GM21717 (cell line): ENCODE data around the gene TMEM52B.
"Not testable (repeated sequence)": the region's sequence is repeated elsewhere in the genome, so short reads cannot be mapped to it uniquely, and the experiment has no call there.

Source experiments
- ATAC-seq: cut with Tn5 transposase; IDR thresholded peaks from one replicate; pipeline ENCODE4 v1.9.1; 2021; ENCODE audit warnings: mild to moderate bottlenecking, moderate library complexity; ENCODE audit not compliant: unreplicated experiment

Gene TMEM52B

DNA sequence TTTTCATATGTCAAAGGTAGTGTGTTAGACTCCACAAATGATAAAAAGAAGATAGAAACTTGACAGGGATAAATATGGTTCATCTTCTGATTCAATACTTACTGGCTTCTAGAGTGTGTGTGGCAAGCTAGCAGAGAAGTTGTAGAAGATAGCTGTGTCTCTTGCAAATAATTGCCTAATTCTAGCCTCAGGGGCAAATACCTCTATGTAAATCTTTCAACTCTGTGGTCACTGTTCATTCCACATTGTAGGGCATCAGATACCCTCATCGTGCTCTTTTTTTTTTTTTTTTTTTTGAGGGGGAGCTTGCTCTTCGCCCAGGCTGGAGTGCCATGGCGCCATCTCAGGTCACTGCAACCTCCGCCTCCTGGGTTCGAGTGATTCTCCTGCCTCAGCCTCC lies 8.6 kb upstream of the TMEM52B start:
- no peak for ATAC-seq

DNA sequence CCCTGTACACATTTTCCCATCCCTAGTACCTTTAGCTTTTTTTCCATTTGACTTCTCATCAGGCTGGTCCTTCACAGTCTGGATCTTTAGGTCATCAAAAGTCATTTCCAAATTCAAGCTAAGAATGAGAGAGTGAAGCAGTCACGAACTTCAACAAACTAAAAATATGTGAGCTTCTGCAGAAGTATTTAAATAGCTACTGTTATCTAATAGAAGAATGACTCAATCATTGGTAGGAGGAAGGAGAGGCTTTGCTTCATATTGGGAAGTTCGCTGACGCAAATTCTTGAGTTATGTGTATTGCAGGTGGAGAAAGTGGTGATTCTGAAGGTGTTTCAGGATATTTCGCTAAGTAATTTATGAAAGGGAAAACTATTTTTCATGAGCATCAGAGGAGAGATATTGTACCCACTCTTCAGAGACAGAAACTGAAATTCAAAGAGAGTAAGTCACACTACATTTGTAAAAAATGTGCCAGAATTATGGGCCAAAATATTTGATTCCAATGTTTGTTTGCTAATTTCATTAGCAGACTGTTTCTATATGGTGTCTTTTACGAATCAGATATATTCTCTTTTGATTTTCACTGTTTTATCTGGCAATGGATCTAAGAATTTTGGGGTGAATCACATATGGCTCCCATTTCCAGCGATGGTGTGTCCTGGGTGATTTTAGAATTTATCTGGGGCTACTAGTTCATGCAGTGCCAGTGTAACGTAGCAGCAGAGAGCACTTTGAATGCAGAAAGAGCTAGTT lies 6.7 kb upstream of the TMEM52B start, which contains the start of gene OLR1:
TSS of gene OLR1 (minus strand) at position 160 of the 756 bp plus-strand sequence. CDS start at position 105, 55 bp downstream.
- ATAC-seq = no peak

DNA sequence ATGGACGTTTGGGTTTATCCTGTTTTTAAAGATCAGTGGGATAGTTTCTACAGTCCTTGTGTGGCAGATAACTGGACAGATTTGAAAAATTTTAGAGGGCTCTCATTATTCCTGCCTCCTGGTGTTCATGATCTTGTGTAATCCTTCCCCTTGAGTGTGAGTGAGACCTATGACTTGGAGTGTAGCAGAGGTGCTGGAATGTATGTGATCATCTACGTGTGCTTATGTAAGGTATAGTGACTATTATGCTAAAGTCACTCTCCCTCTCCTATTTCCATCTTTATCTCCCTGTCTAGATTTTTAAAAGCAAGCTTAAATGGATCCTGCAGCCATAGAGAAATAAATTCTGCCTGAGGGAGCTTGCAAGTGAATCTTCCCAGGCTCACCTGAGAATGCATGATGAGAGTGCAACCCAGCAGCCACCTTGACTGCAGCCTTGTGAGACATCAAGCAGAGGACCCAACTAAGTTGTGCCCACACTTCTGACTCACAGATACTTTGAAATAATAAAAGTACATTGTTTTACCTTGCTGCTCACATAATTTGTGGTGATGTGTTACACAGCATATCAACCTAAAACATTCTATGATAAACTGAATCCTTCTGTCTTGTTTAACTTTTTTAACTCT lies 3.7 kb upstream of the TMEM52B start:
- ATAC-seq = no peak

DNA sequence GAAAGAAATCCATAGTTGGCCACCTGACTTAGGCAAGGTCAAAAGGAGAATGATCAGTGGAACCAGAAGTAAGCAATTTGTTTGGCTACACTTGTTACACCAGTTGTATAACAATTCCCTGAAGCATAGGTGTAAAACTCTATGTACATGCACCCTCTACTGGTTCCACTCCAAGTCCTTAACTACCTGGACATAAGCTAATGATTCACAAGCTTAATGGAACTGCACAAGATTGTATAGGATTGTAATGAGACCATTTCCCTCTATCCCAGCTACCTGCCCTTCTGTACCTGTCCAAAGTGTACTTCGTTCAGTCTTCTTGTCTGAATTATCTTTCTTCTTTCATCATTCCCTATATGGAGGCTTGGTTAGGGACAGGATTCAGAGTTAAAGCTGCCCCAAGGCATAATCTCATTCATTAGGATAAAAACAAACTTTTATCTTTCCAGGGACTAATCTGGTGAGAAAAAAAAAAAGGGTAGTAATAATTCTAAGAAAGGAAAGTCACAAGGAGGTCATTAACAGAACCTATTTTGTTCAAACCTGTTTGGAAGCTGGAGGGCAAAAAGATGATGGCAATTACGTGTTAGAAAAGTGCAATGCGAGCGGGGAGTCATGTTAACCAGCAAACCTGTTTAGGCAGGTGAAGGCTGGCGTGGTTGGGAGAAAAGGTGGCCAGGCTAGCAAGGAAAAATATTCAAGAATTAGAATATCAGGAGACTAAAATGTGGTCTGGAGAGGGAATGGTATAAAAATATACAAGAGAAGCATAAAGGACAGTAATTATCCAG lies 2.8 kb upstream of the TMEM52B start:
- no peak for ATAC-seq

DNA sequence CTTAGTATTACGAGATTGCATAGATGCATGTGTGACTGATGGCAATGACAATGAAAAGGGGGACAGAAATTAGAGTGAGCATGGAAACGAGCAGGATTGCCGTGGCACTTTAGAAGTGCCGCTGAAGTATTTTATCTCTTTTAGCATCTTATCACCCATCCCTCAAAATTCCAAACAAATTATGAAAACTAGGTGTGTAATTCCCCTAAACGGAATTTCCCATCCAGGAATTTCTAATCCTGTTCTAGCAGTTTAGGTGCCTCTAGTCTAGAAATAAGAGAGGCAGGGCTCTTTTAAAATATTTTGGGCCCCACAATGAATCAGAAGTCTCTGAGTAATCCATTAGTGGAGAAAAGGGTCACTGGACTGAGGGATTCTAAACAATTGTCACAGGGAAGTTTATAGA lies 947 bp downstream of the TMEM52B start:
- no peak for ATAC-seq

DNA sequence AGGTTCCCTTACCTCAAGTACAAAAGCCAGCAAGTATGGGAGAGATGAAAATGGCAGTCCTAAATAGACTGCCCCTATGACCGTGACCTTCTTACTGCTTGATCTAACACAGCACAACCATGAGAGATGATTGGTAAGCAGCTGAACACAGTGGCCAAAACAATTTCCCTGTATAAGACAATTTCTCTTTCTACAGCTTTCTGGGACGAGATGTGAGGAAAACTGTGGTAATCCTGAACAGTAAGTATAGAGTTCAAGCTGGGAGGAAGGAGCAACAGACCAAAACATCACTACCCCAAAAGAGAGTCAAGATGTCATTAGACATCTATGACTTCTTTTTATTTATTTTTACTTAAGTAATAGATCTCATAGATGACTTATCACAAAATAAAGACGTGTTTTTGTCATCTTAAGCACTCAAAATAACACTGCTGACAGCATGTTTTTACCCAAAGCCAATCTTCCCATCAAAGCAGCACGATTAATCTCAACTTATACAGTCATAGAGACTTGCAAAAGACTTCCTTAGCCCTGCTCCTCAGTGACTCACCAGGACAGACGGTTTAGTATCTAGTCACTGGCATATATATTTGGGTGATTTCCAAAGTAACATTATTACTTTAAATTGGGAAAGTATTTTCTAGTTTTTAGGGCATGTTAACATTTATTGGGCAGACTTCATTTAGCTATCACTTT lies 3.7 kb downstream of the TMEM52B start:
- ATAC-seq = no peak

DNA sequence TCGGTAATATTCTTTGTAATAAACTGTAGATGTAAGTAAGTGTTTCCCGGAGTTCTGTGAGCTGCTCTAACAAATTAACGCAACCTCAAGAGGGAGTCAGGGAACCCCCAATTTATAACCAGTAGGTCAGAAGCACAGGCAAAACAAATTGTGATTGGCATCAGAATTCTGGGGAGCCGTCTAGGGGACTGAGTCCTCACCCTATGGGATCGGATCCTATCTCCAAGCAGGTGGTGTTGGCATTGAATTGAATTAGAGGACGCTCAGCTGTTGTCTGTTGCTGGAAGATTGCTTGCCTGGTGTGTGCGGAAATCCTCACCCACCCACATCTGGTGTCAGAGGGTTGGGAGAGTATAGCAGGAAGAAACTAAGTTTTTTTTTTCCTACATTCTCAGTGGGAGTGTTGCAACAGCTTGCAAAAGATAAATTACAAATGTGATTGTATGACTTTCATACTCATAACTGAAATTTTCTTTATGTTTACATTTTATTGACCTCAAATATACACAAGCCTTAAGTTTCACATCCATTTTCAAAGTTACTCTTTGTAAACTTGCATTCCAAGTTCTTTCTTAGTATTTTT lies 5.5 kb downstream of the TMEM52B start:
- no peak for ATAC-seq

DNA sequence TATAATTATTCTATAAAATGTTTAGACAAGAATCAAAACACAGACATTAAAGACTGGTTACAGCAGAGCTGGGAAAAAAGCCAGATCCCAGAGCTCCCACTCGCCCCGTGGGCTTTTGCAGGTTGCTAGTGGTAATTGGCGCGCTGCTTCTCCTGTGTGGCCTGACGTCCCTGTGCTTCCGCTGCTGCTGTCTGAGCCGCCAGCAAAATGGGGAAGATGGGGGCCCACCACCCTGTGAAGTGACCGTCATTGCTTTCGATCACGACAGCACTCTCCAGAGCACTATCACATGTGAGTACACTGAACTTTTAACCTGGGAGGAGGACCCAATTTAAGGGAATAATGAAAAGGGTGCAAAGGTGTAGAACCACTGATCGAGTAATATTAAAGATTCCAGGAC lies 7.5 kb downstream of the TMEM52B start:
- no peak for ATAC-seq

DNA sequence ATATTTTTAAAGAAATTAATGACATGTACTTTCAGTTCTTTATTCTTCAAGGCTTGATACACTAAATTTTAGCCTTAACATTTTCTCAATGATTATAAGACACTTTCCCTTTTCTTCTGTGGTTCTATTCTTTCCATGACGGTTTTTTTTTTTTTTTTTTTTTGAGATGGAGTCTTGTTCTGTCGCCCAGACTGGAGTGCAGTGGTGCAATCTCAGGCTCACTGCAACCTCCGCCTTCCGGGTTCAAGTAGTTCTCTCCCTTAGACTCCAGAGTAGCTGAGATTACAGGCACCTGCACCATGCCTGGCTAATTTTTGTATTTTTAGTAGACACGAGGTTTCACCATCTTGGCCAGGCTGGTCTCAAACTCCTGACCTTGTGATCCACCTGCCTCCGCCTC lies 8.1 kb downstream of the TMEM52B start:
- ATAC-seq = not testable (repeated sequence)

DNA sequence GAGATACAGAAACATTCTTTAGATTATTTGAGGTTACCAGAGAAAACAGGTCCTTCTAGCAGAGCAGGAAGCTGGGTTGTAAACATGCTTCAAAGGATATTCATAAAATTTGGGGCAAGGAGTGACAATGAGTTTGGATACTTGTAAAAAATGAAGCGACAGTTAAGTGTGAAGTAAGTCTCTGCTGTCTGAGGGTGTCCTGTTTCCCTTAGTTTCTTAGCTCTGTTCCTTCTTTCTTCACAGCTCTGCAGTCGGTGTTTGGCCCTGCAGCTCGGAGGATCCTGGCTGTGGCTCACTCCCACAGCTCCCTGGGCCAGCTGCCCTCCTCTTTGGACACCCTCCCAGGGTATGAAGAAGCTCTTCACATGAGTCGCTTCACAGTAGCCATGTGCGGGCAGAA lies 10.8 kb downstream of the TMEM52B start:
- ATAC-seq = no peak

DNA sequence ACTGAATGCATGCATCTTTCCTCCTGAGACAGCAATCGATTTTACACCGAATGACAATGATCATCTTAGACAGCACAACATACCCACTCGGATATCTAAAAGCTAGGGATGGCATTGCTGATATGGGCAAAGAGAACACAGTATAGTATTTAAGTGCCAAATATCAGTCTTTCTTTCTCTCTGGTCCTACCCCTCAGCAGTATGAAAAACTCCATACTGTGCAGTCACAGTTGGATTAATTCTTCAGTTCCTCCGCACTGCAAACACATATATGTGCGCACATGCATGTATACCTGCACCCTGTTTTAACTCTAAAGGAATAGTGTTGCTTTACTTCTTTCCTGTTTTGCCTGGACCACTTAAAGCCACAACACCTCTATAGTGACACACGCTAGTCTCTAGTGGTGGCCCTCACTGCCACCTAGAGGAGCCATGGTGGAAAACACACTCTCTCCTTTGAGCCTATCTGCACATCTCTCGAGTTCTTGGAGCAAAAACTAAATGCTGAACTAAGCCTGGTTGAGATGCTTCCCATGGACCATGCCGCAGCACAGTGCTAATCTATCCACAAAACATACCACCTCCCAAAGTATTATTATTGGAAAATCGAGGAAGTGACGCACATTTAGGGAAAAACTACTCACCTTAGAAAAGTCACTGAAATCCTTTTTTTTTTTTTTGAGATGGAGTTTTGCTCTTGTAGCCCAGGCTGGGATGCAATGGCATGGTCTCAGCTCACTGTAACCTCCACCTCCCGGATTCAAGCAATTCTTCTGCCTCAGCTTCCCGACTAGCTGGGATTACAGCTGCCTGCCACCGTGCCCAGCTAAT lies 11.9 kb downstream of the TMEM52B start:
- peak; percentile 95 for ATAC-seq

DNA sequence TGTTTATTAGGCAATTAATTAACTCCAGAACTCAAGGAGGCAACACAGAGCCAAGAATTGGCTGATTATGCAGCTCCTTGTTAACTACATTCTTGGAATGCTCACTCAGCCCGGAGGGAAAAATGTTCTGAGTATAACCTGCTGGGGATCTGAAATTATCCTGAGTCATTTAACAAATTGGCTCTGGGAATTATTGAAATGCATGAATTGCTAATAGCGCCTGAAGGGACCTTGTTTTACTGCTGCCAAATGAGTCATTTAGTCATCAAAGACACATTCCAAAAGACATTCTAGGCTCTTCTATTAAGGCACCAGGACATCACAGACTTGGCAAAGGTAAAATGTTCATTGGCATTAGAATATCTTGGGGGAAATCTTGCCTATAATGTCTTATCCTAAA lies 13.0 kb downstream of the TMEM52B start:
- no peak for ATAC-seq

DNA sequence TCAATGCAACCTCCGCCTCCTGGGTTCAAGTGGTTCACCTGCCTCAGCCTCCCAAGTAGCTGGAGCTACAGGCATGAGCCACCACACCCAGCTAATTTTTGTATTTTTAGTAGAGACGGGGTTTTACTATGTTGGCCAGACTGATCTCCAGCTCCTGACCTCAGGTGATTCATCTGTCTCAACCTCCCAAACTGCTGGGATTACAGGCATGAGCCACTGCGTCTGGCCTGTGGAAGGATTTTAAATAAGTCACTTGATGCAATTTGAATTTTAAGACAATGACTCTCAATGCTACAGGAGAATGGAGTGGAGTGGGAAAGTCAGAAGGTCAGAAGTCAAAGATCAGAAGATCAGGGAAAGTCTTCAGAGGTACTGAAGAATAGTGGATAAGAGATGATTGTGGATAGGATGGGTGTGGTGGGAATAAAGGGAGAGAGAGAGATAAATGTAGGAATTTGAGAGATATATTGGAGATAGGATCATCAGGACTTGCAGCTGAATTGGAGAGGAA lies 15.4 kb downstream of the TMEM52B start:
- no peak for ATAC-seq

DNA sequence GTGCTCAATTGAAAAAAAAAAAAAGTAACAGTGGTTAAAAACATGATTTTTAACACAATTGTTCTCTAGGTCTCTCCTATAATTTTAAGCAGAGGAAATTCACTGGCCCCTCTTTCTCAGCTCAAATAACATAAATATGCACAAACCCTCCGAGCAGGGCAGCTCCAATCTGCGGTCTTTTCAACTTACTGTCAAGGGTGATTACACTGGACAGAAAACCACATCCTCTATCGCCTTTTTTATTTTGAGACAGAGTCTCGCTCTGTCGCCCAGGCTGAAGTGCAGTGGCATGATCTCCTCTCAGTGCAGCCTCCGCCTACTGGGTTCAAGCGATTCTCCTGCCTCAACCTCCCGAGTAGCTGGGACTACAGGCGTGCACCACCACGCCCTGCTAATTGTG lies 17.4 kb downstream of the TMEM52B start:
- ATAC-seq = peak; percentile 75

DNA sequence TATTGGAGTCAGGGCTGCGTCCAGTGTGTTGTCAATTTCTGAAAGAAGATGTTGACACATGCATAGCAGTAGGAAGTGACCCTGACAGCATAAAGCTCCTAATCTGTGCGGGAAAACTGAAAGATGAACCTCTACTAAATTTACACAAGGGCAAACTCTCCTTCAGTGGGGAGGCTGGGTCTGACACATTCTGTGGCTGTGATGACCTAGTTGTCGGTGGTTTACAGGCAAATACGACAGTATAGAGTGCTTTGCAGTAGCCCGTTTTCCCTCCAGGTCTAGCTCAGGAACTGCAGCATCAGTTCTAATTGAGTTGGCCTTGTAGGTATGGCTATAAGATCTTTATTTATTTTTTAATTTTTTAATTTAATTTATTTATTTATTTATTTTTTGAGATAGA lies 19.0 kb downstream of the TMEM52B start:
- ATAC-seq = no peak

DNA sequence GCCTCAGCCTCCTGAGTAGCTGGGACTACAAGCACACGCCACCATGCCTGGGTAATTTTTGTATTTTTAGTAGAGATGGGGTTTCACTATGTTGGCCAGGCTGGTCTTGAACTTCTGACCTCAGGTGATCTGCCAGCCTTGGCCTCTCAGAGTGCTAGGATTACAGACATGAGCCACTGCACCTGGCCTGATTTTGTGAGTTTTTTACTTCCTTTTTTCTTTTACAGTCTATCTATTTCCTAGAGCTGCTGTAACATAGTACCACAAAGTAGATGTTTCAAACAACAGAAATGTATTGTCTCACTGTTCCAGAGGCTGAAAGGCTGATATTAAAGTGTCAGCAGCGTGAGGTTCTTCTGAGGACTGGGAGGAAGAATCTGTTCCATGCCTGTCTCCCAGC lies 25.7 kb downstream of the TMEM52B start:
- ATAC-seq = not testable (repeated sequence)

DNA sequence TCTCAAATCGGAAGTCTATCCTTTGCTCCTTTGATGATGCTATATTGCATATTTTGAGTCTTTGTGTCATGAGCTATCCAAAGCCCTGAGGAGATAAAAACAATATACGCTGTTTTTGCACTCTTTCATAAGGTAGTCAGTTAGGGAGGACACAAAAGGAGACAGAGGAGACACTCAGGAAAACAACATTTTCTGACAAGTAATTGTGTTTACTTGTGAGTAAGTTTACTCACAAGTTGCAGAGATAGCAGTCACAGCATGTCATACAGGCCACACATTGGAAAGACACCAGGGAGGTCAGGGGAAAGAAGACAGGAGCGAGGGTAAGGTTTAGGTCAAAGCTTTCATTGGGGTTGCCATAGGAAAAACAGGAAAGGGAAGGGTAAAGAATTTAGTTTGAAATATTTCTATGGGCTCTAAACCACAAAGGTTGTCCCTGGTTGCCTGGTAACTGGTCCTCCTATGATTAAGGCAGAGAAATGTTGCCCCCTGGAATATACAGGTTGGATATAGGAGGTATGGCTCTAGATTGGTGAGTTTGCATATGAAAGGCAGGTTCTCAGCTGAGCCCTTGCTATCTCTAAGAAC lies 26.5 kb downstream of the TMEM52B start:
- ATAC-seq = no peak

DNA sequence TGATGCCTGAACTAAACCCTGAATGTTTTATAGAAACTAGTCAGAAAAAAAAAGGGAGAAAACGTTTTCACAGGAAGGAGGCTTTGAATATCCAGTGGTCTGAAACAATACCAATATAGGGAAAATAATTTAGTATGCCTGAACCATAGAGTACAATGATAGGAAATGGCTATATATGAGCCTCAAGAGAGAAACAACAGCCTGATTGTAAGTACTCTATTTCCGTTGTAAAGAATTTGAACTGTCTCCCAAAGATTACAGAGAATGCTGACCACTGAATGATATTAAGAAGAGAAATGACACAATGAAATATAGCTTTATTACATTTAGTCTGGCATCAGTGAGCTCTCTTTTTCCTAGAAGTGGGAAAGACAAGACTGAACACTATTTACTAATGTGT lies 28.3 kb downstream of the TMEM52B start:
- ATAC-seq = no peak

DNA sequence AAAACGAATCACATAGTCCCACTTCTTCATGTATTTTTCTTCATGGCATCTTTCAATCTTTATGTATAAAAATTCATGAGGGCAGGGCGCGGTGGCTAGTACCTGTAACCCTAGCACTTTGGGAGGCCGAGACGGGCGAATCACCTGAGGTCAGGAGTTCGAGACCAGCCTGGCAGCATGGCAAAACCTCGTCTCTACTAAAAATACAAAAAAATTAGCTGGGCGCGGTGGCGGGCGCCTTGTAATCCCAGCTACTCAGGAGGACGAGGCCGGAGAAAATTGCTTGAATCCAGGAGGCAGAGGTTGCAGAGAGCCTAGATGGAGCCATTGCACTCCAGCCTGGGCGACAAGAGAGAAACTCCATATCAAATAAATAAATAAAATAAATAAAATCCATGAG lies 31.4 kb downstream of the TMEM52B start:
- no peak for ATAC-seq
